IPS-18a (cell line): ENCODE measurements around the gene PODXL.

ENCODE experiments used
- H3K27ac ChIP-seq: one replicate; pipeline ENCODE4 v1.5.1; 2013; ENCODE audit warnings: low read length
- H3K27me3 ChIP-seq: one replicate; pipeline ENCODE4 v1.6.1; 2013; ENCODE audit warnings: mild to moderate bottlenecking, low read length; ENCODE audit not compliant: control insufficient read depth, insufficient read depth
- H3K36me3 ChIP-seq: one replicate; pipeline ENCODE4 v1.6.1; 2013; ENCODE audit warnings: low read depth, low read length; ENCODE audit not compliant: control insufficient read depth
- H3K4me1 ChIP-seq: one replicate; pipeline ENCODE4 v1.6.1; 2013; ENCODE audit warnings: low read depth, low read length; ENCODE audit not compliant: control insufficient read depth
- H3K4me3 ChIP-seq: one replicate; pipeline ENCODE4 v1.5.1; 2013; ENCODE audit warnings: low read length
- H3K9ac ChIP-seq: one replicate; pipeline ENCODE4 v1.6.1; 2013; ENCODE audit warnings: mild to moderate bottlenecking, low read length, moderate library complexity
- H3K9me3 ChIP-seq: one replicate; pipeline ENCODE4 v1.6.1; 2013; ENCODE audit warnings: low read depth, low read length; ENCODE audit not compliant: control insufficient read depth

The PODXL gene

DNA sequence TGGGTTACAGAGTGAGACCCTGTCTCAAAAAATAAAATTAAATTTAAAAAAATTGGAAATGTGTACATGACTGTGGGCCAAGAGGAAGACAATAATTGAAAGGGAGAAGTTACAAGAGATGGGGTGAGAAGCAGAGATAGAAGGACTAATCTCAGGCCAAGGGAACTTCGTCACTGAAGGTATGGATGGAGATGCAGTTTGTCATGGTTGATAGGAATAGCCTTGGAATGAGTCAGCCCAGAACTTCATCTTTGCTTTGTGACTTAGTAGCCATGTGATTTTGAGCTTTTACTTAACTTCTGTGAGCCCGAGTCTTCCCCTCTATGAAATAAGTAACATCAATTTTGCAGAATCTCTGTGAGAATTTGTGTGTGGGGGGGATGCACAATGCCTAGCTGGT, 6.5 kb upstream of the PODXL start:
- peaks cover 7% of the 10 kb centered on the region for H3K4me1 ChIP-seq
- no peaks in the 10 kb centered on the region for H3K36me3 ChIP-seq
- H3K9me3 ChIP-seq = no peaks in the 10 kb centered on the region
- H3K27ac ChIP-seq = no peak overlapping the region
- H3K27me3 ChIP-seq = no peaks in the 10 kb centered on the region
- H3K9ac ChIP-seq = no peak overlapping the region
- H3K4me3 ChIP-seq = no peak overlapping the region

DNA sequence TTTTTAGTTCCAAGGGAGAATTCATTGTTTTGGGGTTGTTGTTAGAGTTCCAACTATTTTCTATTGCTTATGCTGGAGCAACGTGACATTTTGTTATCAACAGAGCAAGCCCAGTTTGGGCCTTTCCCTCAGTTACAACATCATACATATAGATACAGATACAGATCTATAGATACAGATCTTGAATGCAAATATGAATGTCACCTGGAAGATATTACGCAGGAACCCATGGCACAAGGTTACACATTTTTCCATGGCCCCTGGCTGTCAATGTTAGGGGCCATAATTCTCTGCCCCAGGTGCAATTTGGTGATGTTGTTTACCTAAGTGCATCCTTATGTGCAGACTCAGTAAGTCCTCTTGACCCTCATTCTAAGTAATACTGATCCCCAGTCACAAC, 3.6 kb upstream of the PODXL start:
- Histone ChIP-seq H3K9me3 (no peaks in the 10 kb centered on the region), H3K9ac (no peak overlapping the region), H3K36me3 (peaks cover 5% of the 10 kb centered on the region)

DNA sequence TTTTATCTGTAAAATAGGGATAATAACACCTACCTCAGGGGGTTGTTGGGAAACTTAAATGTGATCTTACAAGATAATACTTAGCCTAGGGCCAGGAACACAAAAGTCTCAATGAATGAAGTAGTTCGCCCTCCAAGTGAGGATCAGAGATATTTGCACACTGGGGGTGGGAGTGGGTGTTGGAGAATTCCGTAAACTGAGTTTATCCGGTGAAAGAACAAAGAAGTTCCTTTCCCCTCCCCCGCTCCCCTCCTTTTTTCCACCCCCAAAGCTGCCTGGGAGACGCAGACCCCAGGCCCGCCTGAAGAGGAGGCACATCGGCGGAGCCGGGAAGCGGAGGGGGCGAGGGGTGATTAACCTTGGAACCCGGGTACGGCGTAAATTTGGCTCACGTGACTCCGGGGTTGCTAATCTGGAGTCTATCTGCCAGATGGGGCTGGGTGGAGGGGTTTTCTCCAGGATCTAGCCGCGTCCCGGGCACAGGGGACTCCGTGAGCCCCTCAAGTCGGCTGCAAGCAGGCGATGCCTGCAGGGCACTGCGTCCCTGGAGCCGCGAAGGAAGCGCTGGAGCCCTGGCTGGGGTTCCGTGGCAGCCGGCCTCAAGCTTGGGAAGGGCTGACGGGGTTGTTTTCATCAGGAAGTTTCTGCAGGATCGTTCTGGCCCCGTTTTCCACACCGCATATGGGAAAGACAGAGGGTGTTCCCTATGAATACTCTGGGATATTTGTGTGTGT, 1.4 kb upstream of the PODXL start:
- peaks cover 26% of the 10 kb centered on the region for H3K36me3 ChIP-seq
- peak overlapping the region; percentile 71 for H3K4me3 ChIP-seq
- no peaks in the 10 kb centered on the region for H3K27me3 ChIP-seq
- H3K4me1 ChIP-seq = peaks cover 16% of the 10 kb centered on the region
- H3K9me3 ChIP-seq = no peaks in the 10 kb centered on the region
- peak overlapping the region; percentile 11 for H3K27ac ChIP-seq
- peak overlapping the region; percentile 69 for H3K9ac ChIP-seq

More for the DNA sequence above, 3.6 kb upstream of the PODXL start:
- peaks cover 13% of the 10 kb centered on the region for H3K4me1 ChIP-seq
- no peak overlapping the region for H3K4me3 ChIP-seq
- no peaks in the 10 kb centered on the region for H3K27me3 ChIP-seq
- H3K27ac ChIP-seq = no peak overlapping the region

DNA sequence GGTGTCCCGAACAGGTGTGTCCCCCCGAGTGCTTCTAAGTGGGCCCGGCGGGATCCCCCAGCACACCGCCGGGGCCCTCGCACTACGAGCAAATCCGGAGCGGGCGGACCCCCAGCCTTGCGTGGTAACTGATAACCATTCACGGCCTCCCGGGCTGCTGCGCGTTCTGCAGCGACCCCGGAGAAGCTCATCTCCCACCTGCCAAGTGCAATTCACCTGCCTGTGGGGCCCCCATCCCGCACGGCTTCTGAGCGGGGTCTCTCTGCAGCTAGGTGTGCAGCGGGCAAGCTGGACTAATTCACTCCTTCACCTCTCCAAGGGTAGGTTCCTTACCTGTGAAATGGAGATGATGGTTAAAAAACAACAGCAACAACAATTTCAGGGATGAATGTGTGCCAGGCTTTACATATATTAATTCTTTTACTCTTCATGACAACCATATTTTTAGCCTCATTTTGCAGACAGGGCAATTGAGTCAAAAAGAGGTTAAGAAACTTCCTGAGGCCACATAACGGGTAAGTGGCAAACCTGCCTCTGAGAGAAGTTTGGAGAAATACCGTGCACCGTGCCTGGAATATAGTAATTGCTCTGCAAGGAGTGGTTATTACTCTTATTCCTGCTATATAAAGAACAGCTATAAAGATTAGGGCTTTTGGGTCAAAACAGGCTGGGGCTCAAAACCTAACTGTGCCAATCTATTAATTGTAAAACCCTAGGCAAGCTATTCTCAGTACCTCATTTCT, 652 bp upstream of the PODXL start:
- Histone ChIP-seq H3K27me3 (no peaks in the 10 kb centered on the region), H3K9me3 (no peaks in the 10 kb centered on the region), H3K36me3 (peaks cover 31% of the 10 kb centered on the region), H3K9ac (peak overlapping the region; percentile 69), H3K4me1 (peaks cover 24% of the 10 kb centered on the region), H3K27ac (peak overlapping the region; percentile 11), H3K4me3 (peak overlapping the region; percentile 71)

DNA sequence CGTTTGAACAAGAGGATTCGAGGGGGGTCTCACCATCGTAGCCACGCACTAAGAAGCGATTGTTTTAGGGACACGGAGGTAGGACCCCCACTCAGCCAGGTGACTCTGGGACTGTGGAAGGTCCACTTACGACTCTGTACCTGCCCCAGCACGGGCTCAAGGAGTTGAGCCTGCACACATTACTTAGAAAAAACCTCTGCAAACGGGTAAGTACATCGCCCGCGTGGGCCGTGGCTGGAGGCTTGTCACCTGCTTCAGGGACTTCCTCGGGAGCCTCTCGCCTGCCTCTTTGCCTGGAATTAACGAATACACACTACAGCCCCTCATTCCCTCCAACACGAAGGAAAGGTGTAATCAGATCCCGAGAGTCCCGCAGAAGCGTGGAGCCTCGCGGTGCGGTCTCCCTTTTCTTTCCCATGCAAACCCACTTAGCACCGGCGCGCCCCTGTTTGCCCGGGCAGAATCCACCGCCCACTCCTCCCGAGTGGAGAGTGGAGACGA, 826 bp downstream of the PODXL start:
- H3K4me3 ChIP-seq = peak overlapping the region; percentile 81
- peak overlapping the region; percentile 71 for H3K27ac ChIP-seq
- no peaks in the 10 kb centered on the region for H3K27me3 ChIP-seq
- H3K4me1 ChIP-seq = peaks cover 39% of the 10 kb centered on the region
- peak overlapping the region; percentile 76 for H3K9ac ChIP-seq
- no peaks in the 10 kb centered on the region for H3K9me3 ChIP-seq
- peaks cover 43% of the 10 kb centered on the region for H3K36me3 ChIP-seq

DNA sequence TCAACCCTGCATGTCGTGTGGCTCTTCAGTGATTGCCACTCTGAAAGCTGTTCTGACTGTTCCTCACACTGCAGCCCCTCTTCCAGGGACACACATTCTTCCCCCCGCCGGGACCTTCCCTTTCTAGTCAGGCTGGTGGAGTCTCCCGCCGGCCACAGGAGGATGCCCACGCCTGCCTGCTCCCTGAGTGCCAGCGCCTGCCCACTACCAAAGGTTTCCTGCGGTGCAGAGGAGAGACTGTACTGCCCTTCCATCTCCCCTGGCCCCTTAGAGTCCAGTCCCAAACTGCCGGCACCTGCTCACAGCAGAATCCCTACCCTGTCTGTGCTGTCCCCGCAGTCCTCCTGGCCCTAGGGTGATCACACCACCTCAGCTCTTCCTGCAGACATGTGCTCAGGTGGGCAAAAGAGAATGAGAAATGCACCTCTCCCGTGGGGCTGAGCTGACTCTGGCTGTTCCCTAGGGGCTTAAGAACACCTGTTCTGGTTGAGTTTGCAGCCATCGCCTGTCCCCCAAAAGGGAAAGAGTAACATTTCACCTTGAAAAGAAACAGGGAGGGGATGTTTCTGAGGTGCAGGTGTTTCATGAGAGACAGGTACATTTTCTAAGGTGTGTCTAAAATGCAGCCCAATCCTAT, 1.4 kb downstream of the PODXL start:
- H3K4me3 ChIP-seq = peak overlapping the region; percentile 81
- no peaks in the 10 kb centered on the region for H3K27me3 ChIP-seq
- H3K9me3 ChIP-seq = no peaks in the 10 kb centered on the region
- H3K4me1 ChIP-seq = peaks cover 43% of the 10 kb centered on the region
- H3K36me3 ChIP-seq = peaks cover 47% of the 10 kb centered on the region
- H3K9ac ChIP-seq = peak overlapping the region; percentile 76
- H3K27ac ChIP-seq = peak overlapping the region; percentile 71

DNA sequence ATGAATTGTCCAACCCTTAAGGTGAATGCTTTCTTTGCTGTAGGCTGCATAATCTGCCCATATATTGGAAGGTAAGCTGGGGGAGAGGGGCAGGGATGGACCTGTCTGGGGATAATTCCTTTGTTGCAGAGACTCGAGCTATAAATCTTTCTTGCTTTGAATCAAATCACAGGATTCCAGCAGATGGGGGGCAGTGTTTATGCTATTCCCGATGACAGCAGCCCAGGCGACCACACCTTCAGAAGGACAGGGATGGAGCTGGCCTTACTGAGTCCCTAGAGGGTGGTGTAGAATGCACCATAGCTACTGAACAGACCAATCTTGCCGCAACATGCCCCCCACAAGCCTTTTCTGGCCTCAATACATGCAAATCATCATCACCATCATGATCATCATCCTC, 2.5 kb downstream of the PODXL start:
- H3K9me3 ChIP-seq = no peaks in the 10 kb centered on the region
- no peak overlapping the region for H3K27ac ChIP-seq
- H3K4me1 ChIP-seq = peaks cover 53% of the 10 kb centered on the region
- peak overlapping the region; percentile 76 for H3K9ac ChIP-seq
- H3K36me3 ChIP-seq = peaks cover 58% of the 10 kb centered on the region
- H3K27me3 ChIP-seq = no peaks in the 10 kb centered on the region
- peak overlapping the region; percentile 81 for H3K4me3 ChIP-seq

DNA sequence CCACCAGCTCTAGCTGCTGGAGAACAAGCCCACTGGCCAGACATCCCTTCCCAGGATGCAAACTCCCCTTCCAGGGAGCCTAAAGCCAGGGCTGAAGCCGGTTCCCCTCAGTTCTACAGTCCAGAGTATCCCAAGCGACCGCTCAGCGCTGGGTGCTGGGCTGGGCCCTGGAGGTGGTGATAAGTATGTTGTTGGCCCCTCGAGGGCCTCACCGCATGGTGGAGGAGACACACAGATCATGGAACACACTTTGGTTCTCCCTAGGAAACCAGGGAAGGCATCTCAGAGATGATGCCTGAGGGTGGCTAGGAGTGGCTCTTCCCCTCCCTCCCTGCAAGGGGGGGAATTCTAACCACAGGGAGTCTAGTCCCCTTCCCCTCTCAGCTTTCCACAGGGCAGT, 4.4 kb downstream of the PODXL start:
- H3K27ac ChIP-seq = no peak overlapping the region
- peaks cover 48% of the 10 kb centered on the region for H3K4me1 ChIP-seq
- no peaks in the 10 kb centered on the region for H3K27me3 ChIP-seq
- H3K4me3 ChIP-seq = peak overlapping the region; percentile 81
- H3K9me3 ChIP-seq = no peaks in the 10 kb centered on the region
- H3K9ac ChIP-seq = no peak overlapping the region
- H3K36me3 ChIP-seq = peaks cover 68% of the 10 kb centered on the region

DNA sequence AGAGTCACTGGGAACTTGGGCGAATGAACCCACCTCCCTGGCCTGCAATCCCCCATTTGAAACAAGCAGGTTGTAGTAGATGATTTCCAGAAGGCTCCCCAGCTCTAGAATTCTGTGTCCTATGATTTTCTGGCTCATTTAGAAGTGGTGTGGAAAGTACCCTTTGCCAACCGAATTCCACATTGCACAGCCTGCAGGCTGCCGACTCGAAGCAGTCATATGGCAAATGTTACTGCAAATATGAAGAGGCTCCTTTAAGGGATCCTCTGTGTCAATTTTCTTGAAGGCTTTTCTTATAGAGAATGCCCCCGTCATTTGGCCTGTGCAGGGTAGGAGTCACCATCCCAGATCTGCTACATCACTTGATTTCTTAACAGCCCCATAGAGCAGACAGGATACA, 5.6 kb downstream of the PODXL start:
- Histone ChIP-seq H3K36me3 (peaks cover 73% of the 10 kb centered on the region), H3K27me3 (no peaks in the 10 kb centered on the region), H3K4me1 (peaks cover 52% of the 10 kb centered on the region), H3K9ac (no peak overlapping the region), H3K9me3 (no peaks in the 10 kb centered on the region), H3K4me3 (peak overlapping the region; percentile 10), H3K27ac (no peak overlapping the region)

DNA sequence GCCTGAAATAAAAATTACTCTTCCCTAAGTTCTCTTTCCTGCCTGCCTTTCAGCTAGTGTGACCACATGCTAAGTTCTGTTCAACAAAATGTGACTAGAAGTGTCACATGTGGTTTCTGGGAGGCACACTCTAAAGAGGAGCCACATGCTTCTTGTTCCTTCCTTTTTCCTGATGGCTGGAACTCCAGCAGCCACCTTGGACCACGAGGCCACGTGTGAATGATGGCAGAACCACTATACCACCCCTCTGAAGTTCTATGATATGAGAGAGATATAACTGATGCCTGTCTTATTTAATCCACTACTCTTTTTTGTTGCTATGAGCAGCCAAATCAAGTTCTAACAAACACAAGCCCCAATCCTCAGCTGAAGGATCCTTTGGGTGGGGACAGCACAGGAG, 8.1 kb downstream of the PODXL start:
- no peaks in the 10 kb centered on the region for H3K9me3 ChIP-seq
- H3K4me1 ChIP-seq = peaks cover 76% of the 10 kb centered on the region
- H3K36me3 ChIP-seq = peaks cover 74% of the 10 kb centered on the region
- H3K9ac ChIP-seq = no peak overlapping the region
- H3K27me3 ChIP-seq = no peaks in the 10 kb centered on the region
- H3K27ac ChIP-seq = no peak overlapping the region
- H3K4me3 ChIP-seq = no peak overlapping the region

DNA sequence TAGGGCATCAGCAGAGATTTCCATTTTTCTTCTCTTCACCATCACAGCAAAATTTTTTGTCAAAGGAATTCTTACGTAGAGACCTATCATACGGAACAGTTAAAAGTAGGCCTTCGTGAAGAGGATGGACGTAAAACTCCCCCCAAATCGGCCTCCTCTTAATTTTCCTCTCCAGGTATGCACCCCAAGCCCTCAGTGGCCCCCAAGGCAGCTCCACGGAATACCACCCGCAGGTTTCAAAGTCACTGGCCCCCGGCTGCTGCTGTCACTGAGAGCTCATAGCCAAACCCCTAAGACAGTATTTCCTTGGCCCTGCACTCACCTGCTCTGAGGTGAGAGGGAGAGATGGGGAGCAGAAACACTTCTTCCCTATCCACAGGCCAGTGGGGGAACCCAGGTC, 8.8 kb downstream of the PODXL start:
- H3K4me1 ChIP-seq = peaks cover 74% of the 10 kb centered on the region
- no peak overlapping the region for H3K27ac ChIP-seq
- no peaks in the 10 kb centered on the region for H3K27me3 ChIP-seq
- H3K4me3 ChIP-seq = no peak overlapping the region
- no peaks in the 10 kb centered on the region for H3K9me3 ChIP-seq
- peaks cover 73% of the 10 kb centered on the region for H3K36me3 ChIP-seq
- H3K9ac ChIP-seq = no peak overlapping the region
